ENCODE data around the gene RAB3D.

RAB3D gene

GRCh38 chr19:11286312-11286974 lies 53.0 kb downstream of the RAB3D start:
- no peak for TF ChIP-seq HDGF (IDR thresholded peaks at IDR 0.05; ENCODE audit: borderline replicate concordance)
- no peak for TF ChIP-seq NFRKB (IDR thresholded peaks at IDR 0.05)
- no peak for TF ChIP-seq CTBP1 (IDR thresholded peaks at IDR 0.05; ENCODE audit: borderline replicate concordance)
- no peak for TF ChIP-seq FOXA1 (IDR thresholded peaks at IDR 0.05)
- no peak for TF ChIP-seq LEF1 (IDR thresholded peaks at IDR 0.05; ENCODE audit: borderline replicate concordance)
- TF ChIP-seq ELF4 (IDR thresholded peaks at IDR 0.05): no peak
- TF ChIP-seq L3MBTL2 (conservative IDR thresholded peaks at IDR 0.05): no peak
- TF ChIP-seq SP1 (IDR thresholded peaks at IDR 0.05): no peak
- TF ChIP-seq SUZ12 (IDR thresholded peaks at IDR 0.05): no peak
- TF ChIP-seq ARNT (IDR thresholded peaks at IDR 0.05): no peak
- no peak for TF ChIP-seq FOXK2 (IDR thresholded peaks at IDR 0.05)
- no peak for TF ChIP-seq PKNOX1 (IDR thresholded peaks at IDR 0.05)
- no peak for TF ChIP-seq BHLHE40 (IDR thresholded peaks at IDR 0.05; ENCODE audit: borderline replicate concordance)
- no peak for TF ChIP-seq TARDBP (IDR thresholded peaks at IDR 0.05)
- TF ChIP-seq FOXM1 (IDR thresholded peaks at IDR 0.05; ENCODE audit: borderline replicate concordance): no peak
- no peak for TF ChIP-seq ZNF384 (IDR thresholded peaks at IDR 0.05)
- CTCF ChIA-PET: interaction anchor here (0.7 kb wide), 1 partner anchor 429 kb away, joined by 5 read pairs; no protein-coding TSS in a partner anchor
- POLR2A ChIA-PET: interaction anchor here (1.3 kb wide), 1 partner anchor 13 kb away, joined by 3 read pairs; no protein-coding TSS in a partner anchor
- DNase-seq (ENCODE audit: extremely low spot score): no peak

GRCh38 chr19:11284515-11284914 lies 54.9 kb downstream of the RAB3D start:
- ChIA-PET CTCF (interaction anchor here (0.7 kb wide), 1 partner anchor 157 kb away, joined by 3 read pairs; no protein-coding TSS in a partner anchor), POLR2A (interaction anchor here (0.6 kb wide), 1 partner anchor 86 kb away, joined by 4 read pairs; no protein-coding TSS in a partner anchor)
- DNase-seq (ENCODE audit: extremely low spot score): no peak
- TF ChIP-seq ZNF384 (IDR thresholded peaks at IDR 0.05): no peak
- no peak for TF ChIP-seq BHLHE40 (IDR thresholded peaks at IDR 0.05; ENCODE audit: borderline replicate concordance)
- no peak for TF ChIP-seq ELF4 (IDR thresholded peaks at IDR 0.05)

- ChIA-PET POLR2A (interaction anchor here (0.8 kb wide), 1 partner anchor 93 kb away, joined by 4 read pairs; the partner anchor contains the start of gene SWSAP1), CTCF (interaction anchor here (0.6 kb wide), 1 partner anchor 9 kb away, joined by 4 read pairs; no protein-coding TSS in a partner anchor)
- no peak for DNase-seq (ENCODE audit: extremely low spot score)
- TF ChIP-seq BHLHE40 (IDR thresholded peaks at IDR 0.05; ENCODE audit: borderline replicate concordance) (no peak), SUZ12 (IDR thresholded peaks at IDR 0.05) (no peak), ELF4 (IDR thresholded peaks at IDR 0.05) (no peak), TARDBP (IDR thresholded peaks at IDR 0.05) (no peak), SP1 (IDR thresholded peaks at IDR 0.05) (no peak), FOXK2 (IDR thresholded peaks at IDR 0.05) (no peak)
Observed at GRCh38 chr19:11281356-11282049, 58.0 kb downstream of the RAB3D start.

- ChIA-PET POLR2A (interaction anchor here (0.7 kb wide), 1 partner anchor 95 kb away, joined by 3 read pairs; the partner anchor contains the start of gene SWSAP1), CTCF (no interaction called here)
Observed at GRCh38 chr19:11279505-11280236, 59.8 kb downstream of the RAB3D start.

GRCh38 chr19:11278670-11279069 lies 60.8 kb downstream of the RAB3D start:
- no peak for DNase-seq (ENCODE audit: extremely low spot score)
- CTCF ChIA-PET: no interaction called here
- TF ChIP-seq CTBP1 (IDR thresholded peaks at IDR 0.05; ENCODE audit: borderline replicate concordance) (no peak), TARDBP (IDR thresholded peaks at IDR 0.05) (no peak), SUZ12 (IDR thresholded peaks at IDR 0.05) (no peak), ARNT (IDR thresholded peaks at IDR 0.05) (no peak), FOXA1 (IDR thresholded peaks at IDR 0.05) (no peak), L3MBTL2 (conservative IDR thresholded peaks at IDR 0.05) (no peak), LEF1 (IDR thresholded peaks at IDR 0.05; ENCODE audit: borderline replicate concordance) (no peak), HDGF (IDR thresholded peaks at IDR 0.05; ENCODE audit: borderline replicate concordance) (no peak), FOXM1 (IDR thresholded peaks at IDR 0.05; ENCODE audit: borderline replicate concordance) (no peak), ZNF384 (IDR thresholded peaks at IDR 0.05) (no peak)
- POLR2A ChIA-PET: no interaction called here

More at GRCh38 chr19:11279505-11280236, 59.8 kb downstream of the RAB3D start:
- no peak for DNase-seq (ENCODE audit: extremely low spot score)
- no peak for TF ChIP-seq HDGF (IDR thresholded peaks at IDR 0.05; ENCODE audit: borderline replicate concordance)
- TF ChIP-seq CTBP1 (IDR thresholded peaks at IDR 0.05; ENCODE audit: borderline replicate concordance): no peak
- no peak for TF ChIP-seq NFRKB (IDR thresholded peaks at IDR 0.05)
- TF ChIP-seq ZNF384 (IDR thresholded peaks at IDR 0.05): no peak
- no peak for TF ChIP-seq SP1 (IDR thresholded peaks at IDR 0.05)
- no peak for TF ChIP-seq ARNT (IDR thresholded peaks at IDR 0.05)
- TF ChIP-seq BHLHE40 (IDR thresholded peaks at IDR 0.05; ENCODE audit: borderline replicate concordance): no peak
- no peak for TF ChIP-seq SUZ12 (IDR thresholded peaks at IDR 0.05)

- ChIA-PET POLR2A (no interaction called here), CTCF (interaction anchor here (0.6 to 1.1 kb wide), 2 partner anchors 208 to 382 kb away, joined by 3 read pairs; no protein-coding TSS in a partner anchor)
- TF ChIP-seq SP1 (IDR thresholded peaks at IDR 0.05) (no peak), ZNF384 (IDR thresholded peaks at IDR 0.05) (no peak), NFRKB (IDR thresholded peaks at IDR 0.05) (no peak), ARNT (IDR thresholded peaks at IDR 0.05) (no peak), LEF1 (IDR thresholded peaks at IDR 0.05; ENCODE audit: borderline replicate concordance) (no peak), SUZ12 (IDR thresholded peaks at IDR 0.05) (no peak), FOXK2 (IDR thresholded peaks at IDR 0.05) (no peak), PKNOX1 (IDR thresholded peaks at IDR 0.05) (no peak), TARDBP (IDR thresholded peaks at IDR 0.05) (no peak), L3MBTL2 (conservative IDR thresholded peaks at IDR 0.05) (no peak), ELF4 (IDR thresholded peaks at IDR 0.05) (no peak), FOXM1 (IDR thresholded peaks at IDR 0.05; ENCODE audit: borderline replicate concordance) (no peak), FOXA1 (IDR thresholded peaks at IDR 0.05) (no peak), HDGF (IDR thresholded peaks at IDR 0.05; ENCODE audit: borderline replicate concordance) (no peak), BHLHE40 (IDR thresholded peaks at IDR 0.05; ENCODE audit: borderline replicate concordance) (no peak), CTBP1 (IDR thresholded peaks at IDR 0.05; ENCODE audit: borderline replicate concordance) (no peak)
Observed at GRCh38 chr19:11274533-11275086, 64.8 kb downstream of the RAB3D start.

More at GRCh38 chr19:11274533-11275086, 64.8 kb downstream of the RAB3D start:
- DNase-seq (ENCODE audit: extremely low spot score): no peak

Data from HEK293T (cell line).